NCI-H2196 treated with DMSO at 0.1 percent for 48 hours (cell line): ENCODE data around the gene SH2D7.

ENCODE experiments used
- DNase-seq: peaks from one replicate; lab custom pipeline; 2025; ENCODE audit not compliant: unreplicated experiment; lab: John Stamatoyannopoulos, UW

The SH2D7 gene

DNA sequence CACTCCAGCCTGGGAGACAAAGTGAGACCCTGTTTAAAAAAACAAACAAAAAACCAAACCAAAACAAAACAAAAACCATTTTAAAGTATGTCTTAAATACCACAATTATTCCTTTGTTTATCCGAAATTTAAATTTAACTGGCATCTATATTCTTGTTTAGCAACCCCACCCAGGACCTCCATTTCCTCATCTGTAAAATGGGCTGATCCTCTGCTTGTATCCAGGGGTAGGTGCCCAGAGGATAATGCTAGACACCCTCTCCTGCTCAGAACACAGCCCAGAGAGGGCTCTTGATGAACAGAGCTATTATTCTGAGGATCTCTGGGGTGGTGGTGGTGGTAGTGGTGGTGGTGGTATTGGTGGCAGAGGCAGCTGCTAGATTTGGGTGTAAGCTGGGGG is 9.8 kb downstream of the SH2D7 start:
- DNase-seq = no peak

DNA sequence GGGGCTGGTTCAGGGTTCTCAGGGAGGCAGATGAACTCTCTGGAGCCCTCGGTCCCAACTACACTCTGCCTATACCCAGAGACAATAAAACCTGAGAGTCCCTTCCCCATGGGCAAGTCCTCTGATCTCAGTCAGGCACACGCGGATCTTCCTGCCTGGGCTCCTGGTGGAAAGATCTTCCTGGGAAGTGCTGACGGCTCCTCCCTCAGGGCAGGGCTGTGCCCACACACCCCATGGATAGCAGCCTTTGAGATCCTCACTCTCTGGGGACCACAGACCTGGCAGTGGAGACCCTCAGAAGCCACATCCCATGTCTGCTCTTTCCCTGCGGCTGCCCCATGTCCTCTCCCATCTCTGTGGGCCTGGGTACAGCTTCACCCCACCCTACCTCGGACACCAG is 10.4 kb downstream of the SH2D7 start:
- DNase-seq = no peak

DNA sequence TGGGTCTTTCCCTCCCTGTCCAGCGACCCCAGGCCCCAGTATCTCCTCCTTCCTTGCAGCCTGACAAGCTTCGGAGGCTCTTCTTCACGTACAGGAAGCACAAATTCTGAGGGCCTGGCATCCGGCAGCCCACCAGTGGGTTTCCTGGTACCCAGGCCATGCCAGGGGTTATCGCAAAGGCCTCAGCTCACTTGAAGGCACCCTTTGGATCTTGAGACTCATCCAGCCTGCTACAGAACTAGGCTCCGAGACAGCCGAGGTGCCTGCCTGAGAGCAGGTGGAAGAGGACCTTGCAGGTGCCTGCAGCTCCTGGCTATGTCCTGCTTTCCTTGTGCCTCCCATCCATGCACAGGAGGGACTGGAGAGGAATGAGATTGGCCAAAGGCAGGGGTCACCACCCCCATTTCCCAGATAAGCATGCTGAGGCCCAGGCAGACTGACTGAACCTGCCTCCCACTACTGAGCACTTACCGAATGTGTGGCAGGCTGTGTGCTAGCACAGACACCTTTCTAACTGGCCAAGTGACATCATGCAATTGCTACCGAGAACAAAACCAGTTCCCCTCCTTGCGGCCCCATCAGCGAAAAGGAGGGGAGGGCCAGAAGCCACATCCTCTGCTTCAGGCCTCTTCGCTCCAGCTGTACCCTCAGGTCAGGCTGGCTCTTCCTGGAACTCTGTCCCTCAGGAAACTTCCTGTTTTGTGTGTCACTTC is 11.2 kb downstream of the SH2D7 start:
- DNase-seq = no peak

DNA sequence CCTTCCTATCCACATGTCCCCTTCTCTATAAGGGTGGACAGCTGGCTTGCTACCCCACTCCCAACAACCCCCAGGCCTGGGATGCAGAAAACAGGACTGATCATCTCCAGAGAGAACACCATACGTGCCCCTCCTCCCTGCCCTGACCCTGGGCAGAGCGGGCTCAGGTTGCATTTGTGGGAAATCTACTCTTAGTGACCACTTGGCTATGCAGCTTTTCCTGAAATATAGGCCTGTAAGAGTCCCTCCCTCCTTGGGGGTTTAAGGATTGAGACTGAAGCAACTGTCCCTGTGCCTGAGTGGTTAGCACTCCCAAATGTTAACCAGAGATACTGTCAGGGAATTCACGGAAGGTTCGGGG is 11.7 kb downstream of the SH2D7 start:
- no peak for DNase-seq

GRCh38 chr15:78104566-78105475 is 12.5 kb downstream of the SH2D7 start:
- no peak for DNase-seq

- DNase-seq = no peak
Measured at GRCh38 chr15:78105476-78106241, 13.3 kb downstream of the SH2D7 start.

DNA sequence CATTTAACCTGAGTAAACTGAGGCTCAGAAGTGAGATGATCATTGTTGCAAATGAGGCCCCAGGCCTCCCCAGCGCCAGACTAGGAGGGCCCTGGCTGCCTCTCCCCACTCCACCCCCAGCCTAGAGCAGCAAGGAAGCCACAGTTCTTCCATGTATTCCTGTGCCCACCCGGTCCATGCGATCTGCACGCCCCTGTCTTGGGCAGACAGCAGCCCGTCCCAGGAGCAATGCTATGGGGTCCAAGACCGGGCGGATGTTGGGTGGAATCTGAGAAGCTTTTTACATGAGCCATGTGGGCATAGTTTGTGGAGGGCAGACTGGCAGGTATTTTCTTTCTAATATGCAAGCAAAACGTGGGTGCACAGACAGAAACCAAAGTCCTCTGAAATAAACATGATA is 15.1 kb downstream of the SH2D7 start:
- no peak for DNase-seq

DNA sequence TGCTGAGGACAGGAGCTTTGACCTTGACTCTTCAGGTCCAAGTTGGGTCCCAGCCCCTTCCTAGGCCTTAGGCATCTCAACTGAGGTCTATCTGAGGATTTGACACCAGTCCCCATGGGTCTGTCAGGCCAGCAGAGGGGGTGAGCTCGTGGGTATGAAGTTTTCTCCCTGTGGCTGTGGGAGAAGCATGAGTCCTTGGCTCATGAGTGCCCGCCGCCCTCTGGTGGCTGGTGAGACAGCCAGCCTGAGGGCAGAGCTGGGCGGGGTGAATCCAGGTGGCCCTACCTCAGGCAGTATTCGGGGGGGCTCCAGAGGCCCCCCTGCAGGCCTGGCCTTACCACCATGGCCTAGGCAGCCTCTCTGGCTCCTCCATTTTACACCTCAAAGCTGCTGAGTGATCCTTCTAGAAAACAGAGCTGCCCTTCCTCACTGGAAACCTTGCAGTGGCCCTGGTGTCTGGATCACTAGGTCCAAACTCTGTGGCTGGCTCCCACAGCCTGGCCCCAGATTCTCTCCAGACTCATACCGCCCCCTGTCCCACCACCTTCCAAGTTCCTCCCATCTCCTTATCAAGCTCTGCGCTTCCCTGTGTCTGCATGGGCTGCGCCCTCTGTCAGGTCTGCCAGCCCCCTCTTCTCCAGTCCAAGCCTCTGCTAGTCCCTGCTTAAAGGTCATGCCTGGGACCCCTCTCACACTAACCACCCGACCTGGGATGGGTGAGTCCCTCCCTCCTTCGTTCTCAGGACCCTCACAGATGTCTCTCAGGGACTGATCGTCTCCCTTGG is 16.1 kb downstream of the SH2D7 start:
- DNase-seq = peak; percentile 36

DNA sequence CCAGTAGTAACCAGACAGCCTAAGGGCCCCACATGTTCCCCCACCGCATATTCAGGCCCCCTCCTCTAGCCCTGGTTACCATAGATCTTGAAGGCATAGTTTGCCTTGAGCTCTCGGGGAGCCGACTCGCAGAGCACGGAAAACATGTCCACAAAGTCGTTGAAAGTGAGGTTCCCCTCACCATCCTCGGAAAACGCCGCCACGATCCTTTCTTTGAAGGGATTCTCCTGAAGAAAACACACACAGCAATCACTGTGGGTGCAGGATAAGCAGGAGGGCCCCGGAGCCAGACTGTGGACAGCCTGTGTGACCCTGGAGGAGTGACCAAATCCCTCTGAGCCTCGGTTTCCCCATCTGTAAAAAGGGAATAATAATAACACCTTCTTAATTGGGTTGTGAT is 16.8 kb downstream of the SH2D7 start:
- no peak for DNase-seq

GRCh38 chr15:78110096-78110495 is 17.7 kb downstream of the SH2D7 start:
- no peak for DNase-seq

DNA sequence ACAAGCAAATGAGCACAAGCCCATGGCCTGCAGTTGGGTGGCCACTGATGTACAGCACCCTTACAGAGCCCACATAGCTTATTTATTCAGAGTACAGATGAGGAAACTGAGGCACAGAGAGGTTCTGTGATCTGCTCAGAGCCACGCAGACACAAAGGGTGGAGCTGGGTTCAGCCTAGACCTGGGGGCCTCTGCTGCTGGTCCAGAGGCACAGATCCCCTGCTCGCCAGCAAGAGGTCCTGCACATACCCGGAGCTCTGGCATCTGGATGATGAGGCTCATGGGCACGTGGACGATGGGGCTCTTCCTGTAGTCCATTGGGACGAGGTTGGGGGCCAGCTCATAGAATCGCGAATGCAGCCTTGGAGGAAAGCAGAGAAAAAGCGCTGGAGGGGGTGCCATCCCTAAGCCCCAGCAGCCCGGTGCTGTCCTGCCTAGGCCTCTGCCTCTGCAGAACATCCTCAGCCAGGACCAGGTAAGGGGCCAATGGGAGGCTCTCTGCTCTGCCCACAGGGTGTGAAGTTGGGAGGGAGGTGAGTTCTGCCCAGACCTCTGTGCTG is 18.6 kb downstream of the SH2D7 start:
- DNase-seq = no peak

DNA sequence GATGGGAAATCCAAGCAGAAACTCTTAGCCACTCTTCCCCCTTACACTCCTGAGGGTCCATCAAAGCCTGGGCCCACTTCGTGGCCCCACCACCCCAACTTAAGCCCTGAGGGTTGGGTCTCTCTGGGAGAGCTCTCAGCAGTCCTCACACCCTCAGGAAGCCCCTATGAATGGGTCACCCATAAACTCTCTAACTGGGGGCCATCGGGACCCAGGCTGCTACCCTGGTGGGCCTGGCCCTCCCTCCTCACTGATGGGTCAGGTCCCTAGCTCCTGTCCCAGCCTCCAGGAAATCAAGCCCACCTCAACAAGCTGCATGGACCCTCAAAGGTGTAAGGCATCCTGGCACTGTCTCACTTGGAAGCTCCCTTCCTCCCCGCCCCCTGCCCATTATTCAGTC is 19.4 kb downstream of the SH2D7 start:
- no peak for DNase-seq

DNA sequence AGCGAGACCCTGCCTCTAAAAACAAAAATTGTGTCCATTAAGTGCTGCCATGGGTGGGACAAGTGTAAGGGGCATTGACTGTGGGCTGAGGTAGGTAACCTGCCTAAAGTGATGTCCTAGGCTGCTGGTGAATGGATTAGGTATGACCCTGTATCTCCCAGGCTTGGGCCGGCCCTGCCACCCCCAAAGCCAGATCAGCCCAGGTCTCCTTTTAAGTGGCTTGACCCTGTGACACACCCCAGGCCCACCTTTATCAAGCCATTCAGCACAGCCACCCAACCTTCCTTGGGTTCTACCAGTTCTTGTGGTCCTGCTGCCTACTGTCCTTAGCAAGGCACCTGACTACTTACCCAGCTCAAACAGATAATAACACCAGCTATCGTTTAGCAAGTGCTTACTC is 20.2 kb downstream of the SH2D7 start:
- DNase-seq = no peak

DNA sequence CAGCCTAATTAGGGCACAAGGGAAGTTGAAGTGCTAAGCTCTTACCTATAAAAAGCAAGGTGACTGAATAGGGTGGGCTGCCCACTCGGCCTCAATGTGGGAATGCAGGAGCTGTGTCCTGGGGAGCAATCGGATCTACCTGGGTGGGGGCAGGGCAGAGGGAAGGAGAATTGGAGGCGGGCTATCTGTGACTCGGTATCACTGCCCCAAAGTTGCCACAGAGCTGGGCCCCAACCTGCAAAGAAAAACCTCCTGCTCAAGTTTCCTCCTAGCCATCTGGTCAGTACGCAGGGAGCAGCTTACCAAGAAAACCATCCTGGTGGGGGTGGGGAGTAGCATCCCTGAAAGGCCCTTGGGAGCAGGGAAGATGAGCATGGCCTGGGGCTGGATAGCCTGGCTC is 28.2 kb downstream of the SH2D7 start:
- DNase-seq = no peak

GRCh38 chr15:78125267-78125666 is 32.9 kb downstream of the SH2D7 start:
- no peak for DNase-seq

DNA sequence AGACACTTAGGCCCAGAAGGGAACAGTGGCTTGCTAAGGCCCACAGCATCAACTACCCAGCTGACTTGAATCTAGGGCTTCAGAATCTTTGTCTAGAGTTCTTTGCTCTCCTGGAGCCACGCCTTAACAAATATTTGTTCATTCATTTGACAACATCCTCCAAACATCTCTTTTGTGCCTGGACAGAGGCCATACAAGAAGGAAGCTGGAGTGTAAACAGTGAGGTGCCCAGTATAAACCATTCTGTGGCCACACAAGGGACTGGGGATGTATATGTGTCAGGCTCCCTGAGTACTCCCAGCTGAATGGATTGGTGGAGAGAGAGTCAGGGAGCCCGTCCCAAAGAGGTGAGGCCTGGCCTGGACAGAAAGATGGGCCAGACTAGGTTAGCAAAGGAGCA is 35.5 kb downstream of the SH2D7 start:
- peak; percentile 21 for DNase-seq

GRCh38 chr15:78129077-78129750 is 36.9 kb downstream of the SH2D7 start:
- DNase-seq = peak; percentile 47

DNA sequence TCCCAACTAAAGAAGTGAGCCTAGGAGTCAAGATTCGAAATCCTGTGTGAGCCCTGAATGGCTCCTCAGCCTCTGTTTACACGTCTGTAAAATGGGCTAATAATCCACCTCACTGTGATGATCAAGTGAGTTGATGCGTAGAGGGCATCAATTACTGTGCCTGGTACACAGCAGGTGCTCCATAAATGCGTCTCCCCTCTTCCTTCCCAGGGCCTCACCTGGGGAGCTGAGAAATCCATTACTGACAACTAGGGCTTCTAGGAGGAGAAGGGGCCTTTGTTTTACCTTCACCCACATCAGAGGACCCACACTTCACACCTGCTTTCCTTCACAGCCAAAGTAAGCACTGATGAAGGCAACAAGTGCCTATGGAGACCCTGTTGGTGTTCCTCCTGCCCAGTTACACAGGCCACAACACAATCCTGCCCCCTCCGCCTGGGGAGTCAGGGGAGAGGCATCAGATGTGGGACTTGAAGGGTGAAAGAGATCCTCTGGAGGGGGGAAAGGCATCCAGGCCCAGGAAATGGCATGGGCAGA is 37.5 kb downstream of the SH2D7 start:
- no peak for DNase-seq

DNA sequence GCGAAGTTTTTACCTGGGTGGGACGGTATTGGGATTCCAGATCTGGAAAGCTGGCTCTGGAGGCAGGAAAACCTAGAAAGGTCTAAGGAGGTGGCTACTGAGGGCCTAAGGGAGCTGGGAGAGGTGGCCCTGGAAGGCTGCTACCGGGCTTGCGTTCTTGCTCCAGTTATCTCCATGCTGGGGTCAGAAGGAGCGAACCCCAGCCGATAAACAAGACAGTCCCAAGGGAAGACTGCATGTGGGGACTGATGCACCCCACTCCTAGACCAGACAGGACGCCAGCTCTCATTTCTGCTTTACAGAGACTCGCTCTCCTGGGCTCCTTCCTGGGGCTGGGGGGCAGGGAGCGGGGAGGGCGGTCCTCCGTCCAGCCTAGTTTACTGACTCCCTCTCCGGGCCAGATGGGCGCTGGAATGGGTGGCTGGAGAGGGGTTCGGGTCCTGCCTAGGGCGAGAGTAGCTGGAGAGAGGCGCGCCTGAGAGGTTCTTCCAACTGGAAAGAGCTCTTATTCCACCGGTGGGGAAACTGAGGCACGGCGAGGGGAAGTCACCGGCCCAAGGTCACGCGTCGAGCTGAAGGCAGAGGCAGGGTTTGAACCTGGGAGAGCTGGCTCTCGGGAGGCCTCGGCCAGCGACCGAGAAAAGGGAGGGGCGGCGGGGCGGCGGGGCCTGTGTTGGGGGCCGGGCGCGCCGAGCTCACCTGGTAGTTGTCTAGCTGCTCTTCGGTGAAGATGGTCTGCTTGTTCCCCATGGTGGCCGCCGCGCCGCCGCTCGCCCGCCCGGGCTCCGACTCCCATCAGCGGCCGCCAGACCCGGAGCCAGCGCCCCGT is 38.3 kb downstream of the SH2D7 start:
- DNase-seq = no peak
